Activated T-cell treated with anti-CD3 and anti-CD28 coated beads for 1 hour (primary cell): Measurements from ENCODE around the gene SDF2L1.
"Not testable (repeated sequence)": the region's sequence is repeated elsewhere in the genome, so short reads cannot be mapped to it uniquely, and the experiment has no call there.

Experiments
- DNase-seq: peaks from one replicate; pipeline ENCODE4 v3.0.0-alpha.2; 2020; ENCODE audit warnings: low read depth

SDF2L1 gene

GRCh38 chr22:21686634-21687393 is 44.7 kb downstream of the SDF2L1 start:
- no peak for DNase-seq

DNA sequence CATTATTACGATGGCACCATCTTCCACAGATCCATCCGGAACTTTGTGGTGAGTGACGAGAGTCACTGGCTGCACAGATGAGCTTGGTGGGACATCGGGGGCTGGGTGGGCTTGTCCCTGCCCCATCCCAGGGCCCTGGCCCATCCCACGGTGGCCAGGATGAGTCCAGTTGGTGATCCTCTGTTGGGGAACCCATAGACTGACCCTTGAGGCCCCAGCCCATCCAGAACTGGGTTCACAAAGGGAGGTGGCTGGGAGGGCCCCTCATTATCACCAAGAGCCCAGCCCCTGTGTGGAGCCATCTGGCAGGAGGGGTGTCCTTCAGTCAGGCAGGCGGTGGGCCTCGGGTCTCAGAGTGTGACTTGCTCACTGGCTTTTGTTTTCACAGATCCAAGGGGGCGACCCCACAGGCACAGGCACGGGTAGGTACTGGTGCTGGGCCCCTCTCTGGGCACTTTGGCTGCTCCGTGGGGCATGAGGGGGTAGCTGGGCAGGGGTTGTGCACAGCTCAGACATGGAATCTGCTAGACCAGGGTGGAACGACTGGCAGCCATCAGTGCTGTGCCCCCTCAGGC is 45.7 kb downstream of the SDF2L1 start:
- no peak for DNase-seq

GRCh38 chr22:21688341-21688705 is 46.2 kb downstream of the SDF2L1 start:
- DNase-seq: no peak

- DNase-seq: no peak
These were observed 46.7 kb downstream of the SDF2L1 start for GRCh38 chr22:21688706-21689381.

DNA sequence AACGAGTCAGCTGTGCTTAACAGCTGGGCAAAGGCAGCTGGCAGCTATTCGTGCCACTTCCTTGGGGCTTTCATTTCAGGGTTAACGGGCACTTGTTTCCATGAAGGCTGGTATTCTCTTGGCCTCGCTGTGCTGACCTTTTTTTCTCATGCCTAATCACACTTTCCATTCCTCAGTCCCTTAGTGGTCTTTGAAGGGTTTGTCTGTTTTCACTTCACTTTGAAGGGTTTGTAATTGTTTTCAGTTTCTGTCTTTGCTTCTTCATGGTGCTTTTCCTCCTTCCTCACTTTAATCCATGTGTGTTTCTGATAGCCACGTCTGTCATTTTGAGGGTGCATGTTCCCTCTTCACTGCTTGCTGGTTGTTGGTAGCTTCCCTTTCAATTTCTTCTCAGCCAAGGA is 48.3 kb downstream of the SDF2L1 start:
- no peak for DNase-seq

GRCh38 chr22:21691816-21692215 is 49.7 kb downstream of the SDF2L1 start:
- no peak for DNase-seq

DNA sequence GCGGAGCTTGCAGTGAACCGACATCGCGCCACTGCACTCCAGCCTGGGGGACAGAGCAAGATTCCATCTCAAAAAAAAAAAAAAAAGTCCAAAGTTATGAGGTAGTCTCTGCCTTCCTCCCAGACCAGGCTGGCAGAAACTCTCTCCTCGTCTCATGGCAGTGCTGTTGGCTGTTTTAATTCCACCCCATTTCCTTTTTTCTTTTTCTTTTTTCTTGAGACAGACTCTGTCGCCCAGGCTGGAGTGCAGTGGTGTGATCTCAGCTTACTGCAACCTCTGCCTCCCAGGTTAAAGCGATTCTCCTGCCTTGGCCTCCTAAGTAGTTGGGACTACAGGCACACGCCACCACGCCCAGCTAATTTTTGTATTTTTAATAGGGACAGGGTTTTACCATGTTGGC is 50.8 kb downstream of the SDF2L1 start:
- DNase-seq: not testable (repeated sequence)

GRCh38 chr22:21693333-21693998 is 51.4 kb downstream of the SDF2L1 start:
- DNase-seq: no peak
